Activated CD8-positive, alpha-beta memory T cell treated with anti-CD3 and anti-CD28 coated beads, Interleukin-2, amount 50 U/mL, for 1 hour (primary cell): ENCODE data around the gene NEGR1.

Experiments
- DNase-seq: peaks from one replicate; pipeline ENCODE4 v3.0.0-alpha.2; 2020; ENCODE audit errors: extremely low read depth

Gene NEGR1

GRCh38 chr1:71850936-71851335, 431.4 kb downstream of the NEGR1 start:
- DNase-seq = no peak

DNA sequence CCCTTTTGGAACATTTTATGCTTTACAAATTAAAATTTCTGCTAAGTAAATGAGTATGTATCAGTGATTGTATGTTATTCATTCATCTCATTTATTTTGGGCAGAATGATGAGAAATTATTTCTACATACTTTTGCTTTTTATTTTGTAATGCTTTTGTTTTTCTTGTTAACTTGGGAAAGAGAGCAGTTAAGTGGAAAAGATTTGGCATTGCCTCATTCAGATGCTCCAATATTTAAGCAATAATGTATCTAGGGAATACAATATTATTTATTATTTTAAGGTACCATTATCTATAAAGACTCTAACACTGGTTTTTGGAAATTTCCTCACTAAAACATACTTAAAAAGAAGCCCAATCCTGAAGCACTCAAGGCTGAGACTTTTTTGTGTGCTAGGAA, 431.8 kb downstream of the NEGR1 start:
- no peak for DNase-seq

DNA sequence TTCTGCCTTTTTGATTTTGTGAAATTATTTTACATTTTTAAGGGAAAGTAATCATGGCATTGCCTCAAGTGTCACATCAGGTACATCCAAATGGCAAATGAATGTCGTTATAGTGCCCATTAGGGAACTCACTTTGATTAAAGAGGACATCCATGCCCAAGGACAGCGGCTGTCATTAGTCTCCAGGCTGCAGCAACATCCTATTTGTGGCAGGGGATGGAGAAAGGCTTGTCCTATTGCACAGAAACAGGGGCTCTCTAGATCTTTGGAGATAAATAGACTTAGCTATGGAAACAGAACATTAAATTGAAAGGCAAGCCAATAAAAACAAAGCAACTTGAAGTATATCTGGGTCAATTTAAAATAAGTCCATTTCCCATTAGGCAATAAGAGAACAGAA, 439.3 kb downstream of the NEGR1 start:
- DNase-seq = no peak

DNA sequence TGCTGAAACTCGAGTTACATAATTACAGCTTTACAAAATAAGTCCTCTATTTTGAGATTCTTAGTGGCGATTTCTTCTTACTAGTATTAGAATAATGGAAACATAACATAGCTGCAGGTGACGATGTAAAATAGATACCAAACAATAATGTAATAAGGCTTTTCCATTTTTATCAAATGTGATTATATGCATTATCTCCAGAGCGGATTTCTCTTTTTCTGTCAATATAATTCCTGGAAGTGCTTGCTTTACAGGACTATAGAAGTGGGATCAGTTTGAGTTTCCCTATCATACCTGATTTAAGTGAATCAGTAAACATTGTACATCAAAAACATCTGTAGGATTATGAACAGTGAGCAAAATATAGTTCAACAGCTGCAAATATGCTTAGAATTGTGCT, 442.5 kb downstream of the NEGR1 start:
- no peak for DNase-seq

DNA sequence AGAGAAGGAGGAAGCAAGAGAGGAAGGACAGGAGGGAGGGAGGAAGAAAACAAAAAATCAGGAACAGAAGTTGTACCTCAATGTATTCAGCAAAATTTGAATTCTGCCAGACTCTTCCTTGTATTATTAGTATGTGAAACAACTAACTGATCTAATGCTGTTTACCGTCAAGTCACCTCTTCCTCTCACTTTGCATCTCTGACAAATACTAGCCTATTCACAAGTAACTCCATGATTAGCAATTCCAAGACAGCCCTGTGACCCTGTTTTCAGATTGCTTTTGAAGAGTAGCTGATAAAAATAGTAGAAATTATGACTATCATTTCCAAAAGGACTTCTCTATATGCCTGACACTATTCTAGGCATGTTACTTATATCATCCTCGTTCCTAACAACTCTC, 445.4 kb downstream of the NEGR1 start:
- DNase-seq = no peak

- DNase-seq = no peak
Observed at GRCh38 chr1:71835442-71835813, 446.9 kb downstream of the NEGR1 start.

- no peak for DNase-seq
Observed at GRCh38 chr1:71834601-71835441, 447.5 kb downstream of the NEGR1 start.

DNA sequence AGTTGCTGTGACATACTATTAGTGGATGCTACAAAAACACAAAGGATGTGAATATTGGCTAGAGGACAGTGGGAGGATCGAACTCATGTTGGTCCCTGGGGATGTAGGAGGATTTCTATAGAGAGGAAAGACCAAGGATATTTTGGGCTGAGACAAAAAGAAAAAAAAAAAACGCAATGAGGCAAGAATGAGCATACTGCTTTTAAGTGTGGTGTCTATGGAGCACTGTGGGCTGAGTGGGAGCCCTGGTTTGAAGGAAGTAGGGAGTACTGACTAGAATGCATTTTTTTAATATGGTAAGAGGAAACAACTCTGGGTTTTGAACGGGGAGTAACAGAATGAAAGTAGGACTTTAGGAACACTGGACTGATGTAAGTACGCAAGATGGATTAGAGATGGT, 450.7 kb downstream of the NEGR1 start:
- no peak for DNase-seq

DNA sequence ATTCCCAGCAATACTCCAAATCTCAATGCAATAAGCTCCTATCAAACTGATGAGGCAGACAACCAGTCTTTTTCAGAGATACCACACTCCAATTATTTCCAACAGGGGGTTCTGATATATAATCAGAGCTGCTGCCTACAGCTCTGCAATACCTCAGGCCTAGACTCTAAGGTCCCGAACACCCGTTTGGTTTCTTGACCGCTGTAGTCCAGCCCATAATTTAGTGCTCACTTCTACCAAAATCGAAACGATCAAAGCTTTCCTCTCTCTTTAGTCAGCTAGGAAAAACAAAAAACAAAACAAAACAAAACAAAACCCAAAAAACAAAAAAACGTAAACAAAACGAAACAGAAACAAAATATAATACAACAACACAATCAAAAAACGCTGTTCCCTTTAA, 453.0 kb downstream of the NEGR1 start:
- no peak for DNase-seq

- no peak for DNase-seq
Observed at GRCh38 chr1:71828431-71829012, 453.8 kb downstream of the NEGR1 start.

DNA sequence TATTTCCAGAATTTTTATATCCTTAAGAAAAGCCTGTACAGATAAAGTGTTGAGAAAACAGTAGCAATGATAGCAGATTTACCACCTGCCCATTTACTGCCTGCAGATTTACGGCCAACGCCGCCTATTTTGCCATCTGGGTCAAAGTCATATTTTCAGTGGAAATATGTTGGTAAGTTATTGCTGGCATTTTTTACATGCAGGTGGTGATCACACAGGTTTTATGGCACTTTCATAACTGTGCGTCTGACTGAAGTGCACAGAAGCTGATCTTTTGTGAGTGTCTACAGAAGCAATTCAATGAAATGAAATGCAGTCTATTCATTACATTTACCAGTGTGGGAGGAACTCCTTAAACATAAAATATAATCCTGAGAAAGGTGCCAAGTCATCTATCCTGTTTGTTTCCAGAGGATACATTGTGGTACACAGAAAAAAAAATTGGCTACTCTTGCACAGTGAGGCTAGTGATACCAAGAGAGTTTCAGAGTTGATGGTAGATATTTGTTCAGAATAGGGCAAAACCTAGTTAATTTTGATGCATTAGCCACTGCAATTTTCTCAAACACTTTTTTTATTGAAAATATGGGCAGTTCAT, 458.5 kb downstream of the NEGR1 start:
- no peak for DNase-seq

GRCh38 chr1:71817028-71817427, 465.3 kb downstream of the NEGR1 start:
- no peak for DNase-seq

DNA sequence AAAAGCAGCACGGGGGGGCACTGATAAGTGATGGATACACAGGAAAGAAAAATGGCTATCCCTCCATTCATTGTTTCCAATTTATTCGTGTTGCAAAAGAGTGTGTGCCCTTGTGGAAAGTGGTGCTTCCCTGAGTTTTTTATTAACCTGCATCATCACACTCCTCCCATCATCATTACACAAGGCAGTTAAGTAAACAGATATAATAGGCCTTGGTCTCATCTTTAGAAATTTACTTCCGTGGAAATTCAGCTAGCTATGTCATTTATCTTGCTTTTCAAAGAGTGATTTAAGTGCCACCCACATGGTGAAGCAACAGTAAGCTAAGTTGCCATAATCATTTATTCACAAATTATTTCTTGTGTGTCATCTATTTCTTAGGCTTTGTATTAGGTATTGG, 473.3 kb downstream of the NEGR1 start:
- no peak for DNase-seq

- no peak for DNase-seq
Observed at GRCh38 chr1:71804140-71804539, 478.2 kb downstream of the NEGR1 start.

DNA sequence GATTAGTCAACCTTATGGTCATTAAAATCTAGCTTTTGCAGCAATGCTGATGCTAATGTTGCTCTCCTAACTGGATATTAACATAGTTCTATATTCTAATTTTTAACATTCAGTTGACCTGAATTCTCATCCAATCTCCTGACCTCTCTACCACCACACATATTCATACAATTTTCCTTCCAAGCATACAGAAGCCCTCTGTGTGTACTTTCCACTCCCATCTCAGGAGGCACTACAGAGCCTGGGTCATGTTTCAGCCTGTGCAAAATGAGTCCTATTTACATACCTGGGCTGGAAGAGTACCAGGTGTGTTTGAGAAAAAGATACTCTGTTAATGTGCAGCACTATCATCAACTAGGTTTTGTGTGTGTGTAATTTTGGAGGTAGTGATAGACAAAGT, 486.3 kb downstream of the NEGR1 start:
- no peak for DNase-seq

GRCh38 chr1:71792264-71792663, 490.1 kb downstream of the NEGR1 start:
- DNase-seq = no peak

DNA sequence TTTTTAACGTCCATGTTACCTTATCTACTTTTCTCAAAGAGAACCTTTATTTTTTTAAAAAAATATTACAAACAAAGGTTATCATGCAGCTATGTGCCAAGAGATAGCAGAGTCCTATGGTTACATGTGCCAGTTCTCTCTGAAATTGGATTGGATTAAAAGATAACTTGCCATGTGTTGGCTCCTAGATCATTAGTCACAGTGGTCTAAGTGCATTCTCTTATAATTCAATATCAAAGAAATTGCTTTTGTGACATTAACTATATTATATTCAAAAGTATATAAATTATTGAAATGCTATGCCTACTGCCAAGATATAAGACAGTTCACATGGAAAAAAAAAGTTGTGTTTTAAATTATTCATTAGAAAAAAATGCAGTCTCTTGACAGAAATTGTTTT, 494.2 kb downstream of the NEGR1 start:
- no peak for DNase-seq

DNA sequence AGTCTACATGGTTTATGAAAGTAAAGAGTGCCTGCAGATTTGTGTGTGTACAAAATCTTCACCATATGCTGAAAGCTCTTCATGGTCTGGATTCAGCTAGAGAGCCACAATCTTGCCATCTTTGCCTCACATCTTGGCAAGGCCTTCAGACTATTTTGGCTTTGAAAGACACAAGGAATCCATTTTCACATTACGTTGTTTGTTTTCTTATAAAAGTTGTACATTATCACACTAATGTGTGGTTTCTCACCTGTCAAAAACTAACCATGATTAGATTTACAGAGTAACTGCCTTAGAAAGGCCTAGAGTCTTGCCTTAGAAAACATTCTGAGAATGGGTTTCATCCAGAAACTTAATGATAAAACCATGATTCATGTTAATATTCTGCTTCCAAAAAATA, 494.6 kb downstream of the NEGR1 start:
- DNase-seq = no peak

DNA sequence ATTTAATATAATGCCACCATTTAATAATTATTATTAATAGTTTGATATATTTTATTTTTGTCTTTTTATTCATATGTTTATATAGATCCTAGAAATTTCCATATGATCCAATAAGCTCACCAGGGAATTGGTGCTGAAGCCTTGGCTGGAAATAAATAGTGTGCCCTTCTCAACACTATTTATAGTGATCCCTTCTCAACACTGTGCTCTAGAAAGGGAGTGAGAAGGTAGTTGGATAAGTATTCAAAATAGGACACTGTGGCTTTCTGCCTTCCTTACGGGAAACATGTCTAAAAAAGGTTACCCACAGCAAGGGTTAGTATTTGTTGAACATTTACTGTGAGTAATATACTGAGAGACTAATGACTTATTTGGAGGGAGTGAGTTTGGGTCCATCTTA, 496.1 kb downstream of the NEGR1 start:
- no peak for DNase-seq

- DNase-seq = no peak
Observed at GRCh38 chr1:71785450-71785849, 496.9 kb downstream of the NEGR1 start.

DNA sequence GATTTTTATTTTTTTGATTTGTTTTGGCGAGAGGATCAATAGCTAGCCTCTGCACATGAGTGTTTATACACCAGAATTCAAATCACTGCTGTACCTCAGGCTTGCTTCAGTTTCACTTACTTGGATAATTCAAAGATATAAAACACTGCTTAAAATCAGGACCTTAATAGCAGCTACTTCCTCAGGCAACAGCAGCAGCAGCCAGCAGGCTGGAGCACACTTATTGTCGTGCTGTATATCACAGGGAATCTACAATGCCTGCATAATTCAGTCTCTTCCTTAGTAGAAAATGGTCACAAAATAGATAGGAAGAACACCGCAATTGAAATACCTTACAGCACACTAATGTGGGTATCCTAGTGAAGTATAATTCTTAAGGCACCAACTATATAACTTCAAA, 497.3 kb downstream of the NEGR1 start:
- DNase-seq = no peak

DNA sequence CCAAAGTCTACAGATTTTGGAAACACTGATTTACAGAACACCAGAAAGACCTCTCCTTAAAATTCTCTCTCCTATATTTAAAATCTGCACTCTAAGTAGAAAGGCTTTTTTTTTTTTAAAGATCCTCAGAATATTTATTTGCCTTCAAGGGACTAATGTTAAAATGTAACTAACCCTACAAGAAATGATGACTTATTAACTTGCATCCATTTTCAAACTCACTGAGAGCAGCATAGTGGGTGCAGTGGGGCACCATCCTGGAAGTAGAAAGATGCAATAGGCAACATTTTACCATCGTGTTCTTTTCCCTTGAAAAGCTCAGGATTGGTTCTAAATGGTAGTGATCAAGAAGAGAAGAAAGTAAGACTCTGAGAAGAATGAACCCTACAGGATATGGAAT, 498.1 kb downstream of the NEGR1 start:
- no peak for DNase-seq

DNA sequence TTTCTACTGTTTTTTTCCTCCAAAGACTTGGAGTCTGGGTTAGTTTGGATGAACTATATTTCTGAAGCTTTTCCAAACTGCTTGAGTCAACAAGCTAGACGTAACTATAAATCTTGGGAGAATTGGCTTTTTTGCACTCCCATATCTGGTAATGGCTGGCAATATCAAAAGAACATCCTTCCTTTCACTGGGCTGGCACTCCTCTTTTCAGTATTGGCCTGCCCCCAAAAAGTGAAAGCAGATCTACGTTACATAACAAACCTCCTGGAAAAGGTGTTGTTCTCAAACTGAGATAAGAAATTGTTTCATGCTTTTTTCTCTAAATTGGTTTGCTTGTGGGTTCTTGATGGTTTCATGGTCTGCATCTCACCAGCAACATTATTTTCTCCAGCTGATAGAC, 499.3 kb downstream of the NEGR1 start:
- no peak for DNase-seq
